SK-MEL-5 (cell line): Measurements from ENCODE around the gene CREB3. TPM values are rescaled to one million over a fixed set of nuclear protein-coding genes. Genes with fewer than 3 reads are reported as not detected.

Experiments
- DNase-seq: peaks from one replicate; pipeline ENCODE4 v3.0.0-alpha.2; 2016; ENCODE audit warnings: low read depth, low spot score
- in situ Hi-C: cut with HindIII; loops from 2 replicates; pipeline ENCODE4 v1.10.0; 2016; ENCODE audit warnings: low sequenced_read_pairs, high pct_unique_total_duplicates, low pct_unique_long_range_greater_than_20kb
- total RNA-seq: library from RNA; depleted of rRNA; stranded (reverse); fragments of >200 nt; shearing (Covaris generic); gene quantifications from 2 replicates; pipeline ENCODE4 v1.2.3, GENCODE V29; 2014

The CREB3 gene
- total RNA-seq, 1 experiment from 2014 or later = 27.2 TPM

DNA sequence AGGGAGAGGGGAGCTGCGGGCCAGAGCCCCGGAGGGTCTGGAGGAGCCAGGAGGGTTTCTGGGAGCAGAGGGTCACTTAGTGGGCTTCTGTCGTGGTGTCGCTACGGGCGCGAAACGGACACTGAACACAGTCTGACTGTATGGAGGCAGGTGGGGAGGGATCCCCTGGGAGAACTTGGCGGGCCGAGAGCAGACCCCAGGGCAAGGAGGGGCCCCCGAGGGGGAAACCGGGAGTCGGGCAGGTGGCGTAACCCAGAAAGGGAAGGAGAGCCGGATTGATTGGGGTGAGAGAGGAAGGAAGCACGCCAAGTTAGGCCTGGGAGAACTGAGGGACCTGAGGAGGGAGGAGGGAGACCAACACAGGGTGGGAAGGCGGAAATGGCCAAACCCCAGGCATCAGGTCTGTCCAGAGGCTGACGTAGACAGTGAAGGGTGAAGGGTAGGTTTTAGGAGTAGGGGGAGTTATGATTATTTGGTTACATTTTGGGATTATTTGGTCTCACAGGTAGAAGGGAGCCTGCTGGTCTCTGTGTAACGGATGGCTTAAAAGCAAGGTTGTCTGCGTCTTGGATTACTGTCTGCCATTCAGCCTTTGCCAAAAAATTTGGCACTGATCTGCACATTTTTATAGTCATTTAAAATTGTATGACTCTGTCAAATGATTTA, 24.9 kb downstream of the CREB3 start:
- no peak for DNase-seq
- in situ Hi-C loops = no loop called here

DNA sequence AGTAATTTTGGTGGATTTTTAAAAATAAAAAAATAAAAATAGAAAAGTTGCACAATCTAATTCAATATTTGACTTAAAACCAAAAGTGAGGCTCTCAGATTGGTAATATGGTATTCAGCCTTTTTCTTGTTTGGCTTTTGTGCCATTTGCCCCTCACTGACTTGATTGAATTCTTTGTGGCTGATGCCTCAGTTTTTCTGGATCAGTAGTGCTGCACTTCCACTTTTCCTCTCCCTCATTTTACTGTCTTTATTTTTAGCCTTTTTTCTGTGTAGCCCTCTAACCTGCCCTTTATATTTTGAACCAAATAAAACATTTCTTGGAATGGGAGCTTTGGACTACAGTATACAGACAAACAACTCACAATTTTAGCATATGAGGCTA, 25.4 kb downstream of the CREB3 start:
- in situ Hi-C loops = no loop called here

DNA sequence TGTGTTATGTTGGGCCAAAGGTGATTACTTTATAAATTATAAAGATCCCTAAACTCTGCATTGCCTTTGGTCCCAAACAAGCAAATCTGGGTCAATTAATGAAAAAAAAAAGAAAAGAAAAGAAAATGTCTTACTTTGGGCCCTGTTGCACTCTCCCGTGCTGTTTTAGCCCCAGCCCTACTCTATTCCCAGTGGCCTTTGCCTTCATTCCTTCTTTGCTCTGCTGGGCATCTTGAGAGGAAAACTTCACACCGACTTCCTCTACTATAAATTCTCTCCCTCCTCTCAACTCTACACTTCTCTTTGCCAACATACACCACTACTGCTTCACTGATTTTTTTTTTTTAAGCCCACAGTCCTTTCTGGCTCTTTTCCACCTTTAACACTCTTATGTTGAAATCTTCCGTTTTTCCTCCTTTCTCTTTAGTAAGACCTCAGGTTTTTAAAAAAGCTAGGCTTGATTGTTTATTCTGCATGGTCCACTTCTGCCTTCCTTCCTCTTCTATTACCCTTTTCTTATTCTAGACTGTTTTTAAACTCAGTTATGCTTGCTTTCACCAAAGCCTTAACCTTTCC, 26.1 kb downstream of the CREB3 start:
- DNase-seq = no peak
- in situ Hi-C loops = no loop called here

More for the DNA sequence above, 25.4 kb downstream of the CREB3 start:
- DNase-seq = no peak

DNA sequence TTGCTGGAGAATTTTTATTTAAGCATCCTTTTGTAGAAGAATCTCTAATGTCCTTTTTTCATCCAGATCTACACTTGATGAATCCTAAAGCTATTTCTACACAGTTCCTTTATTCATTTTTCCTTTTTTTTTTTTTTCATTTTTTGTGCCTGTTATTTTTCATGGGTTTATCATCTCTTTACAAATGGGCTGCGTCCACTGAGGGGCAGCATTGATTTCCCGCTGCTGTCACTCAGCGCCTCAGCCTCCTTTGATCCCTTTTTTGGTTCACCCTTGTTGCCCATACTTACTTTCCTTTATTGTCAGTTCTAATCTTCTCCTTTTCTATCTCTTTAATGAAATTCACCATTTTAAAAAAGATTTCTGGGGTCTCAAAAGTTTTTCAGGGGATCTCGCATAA, 27.3 kb downstream of the CREB3 start:
- DNase-seq = no peak
- in situ Hi-C loops = no loop called here

DNA sequence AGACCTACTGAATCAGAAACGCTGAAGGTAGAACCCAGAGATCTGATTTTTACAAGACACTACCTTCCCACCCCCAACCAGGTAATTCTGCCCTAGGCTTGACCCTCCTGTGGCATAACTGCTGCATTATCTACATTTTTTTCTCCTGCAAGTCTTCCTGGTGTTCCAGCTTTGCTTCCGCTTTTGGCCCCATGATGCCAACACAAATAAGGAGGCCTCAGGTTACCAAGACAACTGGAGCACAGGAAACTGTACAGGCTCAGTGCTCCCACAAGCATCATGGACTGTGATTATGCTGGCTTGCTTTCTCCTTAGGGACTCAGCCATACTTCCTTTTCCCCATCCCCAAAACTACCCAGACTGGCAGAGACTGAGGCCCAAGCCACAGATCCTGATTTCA, 28.2 kb downstream of the CREB3 start:
- in situ Hi-C loops = no loop called here
- no peak for DNase-seq

DNA sequence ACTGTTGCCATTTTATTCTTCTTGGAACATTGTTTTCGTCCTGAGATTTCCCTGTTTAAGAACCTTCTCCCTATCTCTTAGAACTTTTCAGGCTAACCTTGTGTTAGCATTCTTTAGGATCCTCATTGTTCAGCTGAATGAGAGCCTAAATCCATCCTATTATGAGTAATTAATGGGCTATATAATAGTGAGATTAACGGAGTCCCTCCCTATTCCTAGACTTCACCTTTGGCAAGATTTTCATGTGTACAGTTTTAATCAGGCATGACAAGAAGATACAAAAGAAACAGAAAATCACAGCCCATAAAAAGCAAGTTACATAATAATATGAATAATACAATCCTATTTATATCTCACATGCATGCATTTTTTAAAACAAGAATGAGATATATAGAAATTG, 30.7 kb downstream of the CREB3 start:
- no peak for DNase-seq
- in situ Hi-C loops = no loop called here

DNA sequence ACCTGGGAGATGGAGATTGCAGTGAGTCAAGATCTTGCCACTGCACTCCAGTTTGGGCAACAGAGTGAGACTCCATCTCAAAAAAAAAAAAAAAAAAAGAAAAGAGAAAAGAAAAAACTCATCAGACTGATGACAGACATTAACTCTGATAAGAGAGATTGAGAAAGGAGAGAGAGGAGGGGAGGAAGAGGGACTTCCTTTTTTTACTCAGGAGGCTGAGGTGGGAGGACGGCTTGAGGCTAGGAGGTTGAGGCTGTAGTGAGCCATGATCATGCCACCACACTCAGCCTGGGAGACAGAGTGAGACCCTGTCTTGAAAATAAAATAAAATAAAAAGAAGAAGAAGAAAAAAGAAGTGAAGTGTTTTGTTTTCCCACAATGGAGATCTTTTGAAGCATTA, 31.3 kb downstream of the CREB3 start:
- in situ Hi-C loops = no loop called here
- DNase-seq = no peak

DNA sequence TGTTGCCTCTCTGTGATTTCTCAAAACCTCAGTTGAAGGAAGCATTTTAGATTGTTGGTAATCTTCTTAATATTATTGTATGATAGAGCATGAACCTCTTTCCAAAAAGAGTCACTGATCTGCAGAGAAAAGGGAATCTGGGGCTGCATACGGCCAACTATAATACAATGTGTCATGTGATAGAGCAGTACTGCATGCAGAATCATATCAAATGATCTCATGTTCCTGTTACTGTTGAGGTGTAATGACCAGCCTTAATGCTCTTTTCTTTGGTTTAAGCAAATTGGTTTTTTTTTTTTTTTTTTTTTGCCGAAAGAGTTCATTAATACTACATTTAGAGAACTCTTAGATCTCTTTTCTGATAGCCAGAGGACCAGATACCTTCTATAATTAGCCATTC, 34.5 kb downstream of the CREB3 start:
- no peak for DNase-seq
- in situ Hi-C loops = no loop called here

DNA sequence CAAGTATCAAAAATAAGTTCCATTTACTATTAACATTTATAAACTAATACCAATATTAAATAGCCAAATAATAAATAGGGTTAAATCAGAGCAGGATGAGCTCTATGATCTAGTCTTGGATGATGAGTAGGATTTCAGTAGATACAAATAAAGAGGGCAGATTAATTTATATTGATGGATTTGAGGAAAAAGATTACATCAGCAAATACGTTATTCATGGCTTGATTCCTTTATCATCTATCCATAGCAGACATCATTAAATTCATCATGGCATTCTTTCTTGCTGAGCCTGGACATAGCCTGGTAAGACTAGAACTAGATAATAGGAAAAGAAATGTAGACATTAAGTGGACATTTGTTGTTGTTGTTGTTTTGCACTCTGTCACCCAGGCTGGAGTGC, 35.0 kb downstream of the CREB3 start:
- DNase-seq = no peak
- in situ Hi-C loops = no loop called here

DNA sequence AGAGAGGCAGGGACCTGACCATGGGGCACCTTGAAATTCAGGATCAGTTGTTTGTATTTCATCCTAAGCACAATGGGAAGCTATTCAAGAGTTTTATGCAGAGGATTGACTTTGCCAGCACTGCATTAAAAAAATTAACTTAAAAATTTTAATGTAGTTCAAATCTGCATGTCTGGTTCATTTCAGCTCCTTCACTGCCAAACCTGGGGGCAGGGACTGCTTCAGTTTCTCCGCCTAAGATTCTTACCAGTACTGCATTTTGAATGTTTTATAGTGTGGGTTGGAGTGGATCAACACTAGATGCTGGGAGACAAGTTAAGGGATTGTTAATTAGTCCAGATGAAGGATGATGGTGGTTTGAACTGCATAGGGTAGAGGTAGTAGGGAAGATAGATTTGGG, 37.3 kb downstream of the CREB3 start:
- in situ Hi-C loops = no loop called here
- no peak for DNase-seq

DNA sequence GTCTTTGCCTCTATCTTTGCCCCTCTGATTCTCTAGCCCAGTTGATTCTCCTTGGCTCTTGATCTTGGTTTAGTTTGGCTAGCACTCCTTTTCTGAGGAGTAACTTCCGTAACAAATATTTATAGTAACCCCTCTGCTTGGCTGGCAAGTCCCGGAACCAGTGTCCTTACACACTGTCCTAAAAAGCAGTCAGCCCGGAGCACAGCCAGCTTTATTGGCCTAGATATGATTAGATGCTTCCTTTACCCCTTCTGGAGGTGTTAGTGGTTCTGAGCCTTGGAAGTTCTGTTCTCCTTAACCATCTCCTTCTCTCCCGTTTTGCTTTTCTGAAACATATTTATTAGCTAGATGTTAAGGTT, 38.6 kb downstream of the CREB3 start:
- in situ Hi-C loops = no loop called here

DNA sequence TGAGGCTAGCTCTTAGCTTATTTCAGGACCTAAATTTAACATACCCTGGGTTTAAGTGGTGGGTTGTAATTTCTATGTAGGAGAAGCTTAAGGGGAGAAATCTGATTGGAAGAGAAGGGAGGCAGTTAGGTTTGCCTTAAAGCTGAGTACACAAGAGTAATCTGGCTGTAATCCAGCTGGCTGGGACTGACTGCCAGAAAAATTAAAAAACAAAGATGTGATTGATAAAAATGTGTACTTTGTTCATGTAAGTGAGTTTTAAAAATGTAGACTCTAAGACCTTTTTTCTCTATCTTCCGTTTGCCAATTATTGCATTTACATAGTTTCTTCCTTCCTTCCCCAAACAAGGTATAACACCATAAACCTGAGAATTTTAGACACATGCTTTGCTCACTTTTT, 39.1 kb downstream of the CREB3 start:
- in situ Hi-C loops = no loop called here
- peak; percentile 27 for DNase-seq

More for the DNA sequence above, 38.6 kb downstream of the CREB3 start:
- DNase-seq = no peak

DNA sequence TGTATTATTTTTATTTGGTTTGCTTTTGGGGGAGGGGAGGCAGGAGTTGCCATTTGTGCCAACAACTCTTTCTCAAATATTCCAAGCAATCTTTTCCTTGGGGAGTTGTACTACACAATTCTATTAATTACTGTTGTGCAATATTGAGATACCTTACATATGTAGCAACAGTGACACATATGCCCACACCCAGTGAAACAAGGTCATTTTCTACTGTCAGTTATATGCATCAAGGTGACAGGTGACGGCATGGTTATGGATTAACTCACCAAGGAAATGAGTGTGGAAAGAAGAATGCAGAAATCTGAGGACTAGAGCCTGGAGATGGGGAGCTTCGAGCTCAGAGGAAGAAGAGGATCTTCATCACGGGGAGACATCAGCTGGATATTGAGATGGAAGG, 39.5 kb downstream of the CREB3 start:
- in situ Hi-C loops = no loop called here
- DNase-seq = no peak

DNA sequence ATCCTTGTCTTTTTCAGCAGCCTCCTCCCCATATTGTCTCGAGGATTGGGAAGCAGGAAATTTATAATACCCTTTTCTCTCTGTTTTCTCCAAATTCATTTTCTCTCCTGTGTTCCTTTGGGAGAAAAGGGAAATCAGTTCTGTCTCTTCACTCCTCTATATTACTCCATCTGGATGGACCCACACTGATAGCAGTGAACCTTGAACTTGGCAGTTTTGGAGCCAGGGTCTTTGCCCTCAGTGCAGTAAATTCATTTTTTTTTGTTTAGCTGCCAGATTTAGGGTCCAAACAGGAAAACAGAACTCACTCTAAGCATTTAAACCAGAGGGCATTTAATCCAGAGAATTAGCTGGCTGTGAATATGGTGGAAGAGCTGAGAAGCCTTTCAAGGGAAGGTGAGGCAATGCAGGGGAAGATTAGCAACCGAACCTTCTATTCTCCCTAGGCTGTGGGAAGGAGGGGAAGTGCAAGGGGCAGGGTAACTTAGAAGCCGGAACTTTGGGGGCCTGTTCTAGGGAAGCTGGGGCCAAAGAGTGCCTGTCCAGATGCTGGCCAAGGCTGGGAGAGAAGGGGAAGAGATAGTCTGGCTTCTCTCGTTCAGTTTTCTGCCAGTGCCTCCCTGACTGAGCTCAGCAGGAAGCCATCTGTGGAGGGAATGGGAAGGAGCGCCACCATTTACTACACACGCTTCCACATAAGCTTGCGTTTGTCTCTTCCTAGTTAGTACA, 42.6 kb downstream of the CREB3 start:
- in situ Hi-C loops = no loop called here

DNA sequence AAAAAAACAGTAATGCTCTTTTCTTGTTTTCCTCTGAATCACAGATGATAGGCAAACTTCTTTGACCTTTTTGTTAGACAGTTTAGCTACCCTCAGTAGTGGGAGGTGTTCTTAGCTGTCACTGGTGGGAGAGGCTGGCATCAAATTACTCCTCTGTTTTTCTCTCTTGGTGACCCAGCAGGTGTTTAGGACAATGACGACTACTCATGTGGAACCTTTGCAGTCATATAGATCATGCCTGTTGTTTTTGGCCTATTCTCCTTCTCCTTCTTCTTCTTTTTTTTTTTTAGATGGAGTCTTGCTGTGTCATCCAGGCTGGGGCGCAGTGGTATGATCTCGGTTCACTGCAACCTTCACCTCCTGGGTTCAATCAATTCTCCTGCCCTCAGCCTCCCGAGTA, 43.6 kb downstream of the CREB3 start:
- in situ Hi-C loops = no loop called here

More for the DNA sequence above, 42.6 kb downstream of the CREB3 start:
- DNase-seq = no peak

DNA sequence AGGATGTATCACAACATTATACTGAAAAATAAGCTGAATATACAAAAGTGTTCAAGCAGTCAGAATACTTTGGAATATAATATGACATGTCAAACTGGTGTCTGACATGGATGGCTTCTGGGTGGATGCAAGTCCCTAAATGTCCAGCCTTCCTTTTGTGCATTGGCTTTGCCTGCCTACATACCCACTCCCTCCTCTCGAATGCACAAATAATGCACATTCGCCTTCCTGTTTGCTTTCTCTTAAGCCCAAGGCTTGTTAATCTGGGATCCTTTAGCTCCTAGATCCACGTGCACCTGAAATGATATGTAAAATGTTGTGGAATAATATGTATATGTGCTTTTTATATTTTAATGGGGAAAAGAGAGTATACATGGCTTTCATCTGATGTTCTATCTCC, 46.0 kb downstream of the CREB3 start:
- in situ Hi-C loops = no loop called here
- no peak for DNase-seq

More for the DNA sequence above, 43.6 kb downstream of the CREB3 start:
- no peak for DNase-seq

DNA sequence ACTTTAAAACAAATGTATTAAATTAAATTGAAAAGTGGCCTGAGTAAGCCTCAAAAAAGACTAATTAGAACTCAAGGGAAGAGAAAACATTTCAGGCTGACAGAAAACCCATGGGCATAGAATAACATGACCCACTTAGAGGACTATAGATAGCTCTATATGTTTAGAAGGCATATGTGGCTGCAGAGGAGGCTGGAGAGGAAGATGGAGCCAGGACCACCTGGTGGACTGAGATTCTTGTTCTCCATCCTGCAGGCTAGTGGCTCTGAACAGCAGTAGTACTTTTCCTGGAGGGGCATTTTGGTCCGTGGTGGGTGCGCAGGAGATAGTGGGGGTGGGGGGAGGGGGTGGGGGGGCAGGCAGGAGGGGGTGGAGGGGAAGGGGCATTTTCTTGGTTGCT, 48.6 kb downstream of the CREB3 start:
- DNase-seq = no peak
- in situ Hi-C loops = no loop called here

DNA sequence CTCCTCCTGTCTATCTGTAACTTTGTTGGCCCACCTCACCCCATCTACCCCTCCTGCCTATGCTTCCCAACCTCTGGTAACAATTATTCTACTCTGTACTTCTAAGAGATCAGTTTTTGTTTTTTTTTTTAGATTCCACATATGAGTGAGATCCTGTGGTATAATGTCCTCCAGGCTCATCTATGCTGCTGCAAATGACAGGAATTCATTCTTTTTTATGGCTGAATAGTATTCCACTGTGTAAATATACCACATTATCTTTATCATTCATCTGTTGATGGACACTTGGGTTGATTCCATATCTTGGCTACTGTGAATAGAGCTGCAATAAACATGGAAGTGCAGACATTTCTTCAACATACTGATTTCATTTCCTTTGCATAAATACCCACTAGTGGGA, 51.0 kb downstream of the CREB3 start:
- in situ Hi-C loops = no loop called here
- no peak for DNase-seq
